Measurements from ENCODE around the gene SNRPE. TPM values are rescaled to one million over a fixed set of nuclear protein-coding genes. Genes with fewer than 3 reads are reported as not detected.

The SNRPE gene
- total RNA-seq, 1 experiment from 2014 or later, result 326 TPM

DNA sequence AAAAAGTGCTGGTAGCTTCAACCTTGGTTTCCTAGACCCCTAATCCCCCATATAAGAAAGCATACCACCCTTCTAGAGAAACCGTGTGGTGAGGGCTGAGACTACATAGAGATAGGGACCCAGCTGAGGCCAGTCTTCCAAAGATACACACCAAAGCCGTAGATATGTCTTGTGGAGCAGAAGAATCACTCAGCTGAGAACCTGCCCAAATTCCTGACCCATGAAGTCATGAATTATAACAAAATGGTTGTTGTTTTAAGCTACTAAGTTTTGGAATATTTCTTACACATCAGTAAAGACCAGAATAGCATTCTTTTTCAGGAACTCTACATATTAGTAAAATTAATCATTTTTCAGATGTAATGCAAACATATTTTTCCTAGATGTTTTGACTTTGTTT lies 3.3 kb upstream of the SNRPE start:
- Histone ChIP-seq H2BK12ac (ENCODE audit: insufficient read length, low read depth, low read length) (no peak overlapping the region), H2AK5ac (ENCODE audit: insufficient read length, low read length) (no peak overlapping the region), H3K4ac (ENCODE audit: low read depth, low read length) (no peak overlapping the region), H3K56ac (ENCODE audit: insufficient read length, low read depth, low read length) (no peak overlapping the region), H3K4me2 (ENCODE audit: insufficient read depth, insufficient read length, low read length) (no peak overlapping the region), H3K79me1 (ENCODE audit: insufficient read depth, low read depth, low read length, poor library complexity, severe bottlenecking) (no peaks in the 10 kb centered on the region), H3K4me1 (ENCODE audit: insufficient read depth, low read length) (peaks cover 2% of the 10 kb centered on the region; the same call in 1 of the 2 replicates), H3K9ac (ENCODE audit: extremely low read depth, insufficient read length, low read length) (no peak overlapping the region), H2AFZ (ENCODE audit: low read length) (no peak overlapping the region), H2BK5ac (ENCODE audit: insufficient read length, low read length) (no peak overlapping the region), H3K23ac (ENCODE audit: insufficient read length, low read depth, low read length) (no peak overlapping the region), H3K27me3 (ENCODE audit: insufficient read depth, low read length) (no peaks in the 10 kb centered on the region), H4K91ac (ENCODE audit: insufficient read length, low read depth, low read length) (no peak overlapping the region), H2BK15ac (ENCODE audit: low read depth, low read length) (no peak overlapping the region), H3K23me2 (ENCODE audit: insufficient read length, low read depth, low read length, poor library complexity, severe bottlenecking) (peaks cover 3% of the 10 kb centered on the region), H3K18ac (ENCODE audit: insufficient read length, low read depth, low read length) (no peak overlapping the region), H3K14ac (ENCODE audit: insufficient read depth, low read length) (no peak overlapping the region), H2BK20ac (ENCODE audit: low read depth, low read length, poor library complexity, severe bottlenecking) (no peak overlapping the region), H4K20me1 (ENCODE audit: control insufficient read depth, insufficient read depth, insufficient read length) (no peaks in the 10 kb centered on the region), H4K8ac (replicated peaks; ENCODE audit: insufficient read length, low read depth, low read length) (no peak overlapping the region), H4K5ac (ENCODE audit: insufficient read length, low read depth, low read length) (no peak overlapping the region), H3T11ph (ENCODE audit: low read length) (no peak overlapping the region), H2BK120ac (ENCODE audit: low read depth, low read length, poor library complexity, severe bottlenecking) (no peak overlapping the region), H3K79me2 (ENCODE audit: insufficient read depth, low read length) (peaks cover 8% of the 10 kb centered on the region; the same call in 1 of the 2 replicates), H3K9me3 (ENCODE audit: control insufficient read depth, low read depth, low read length) (no peaks in the 10 kb centered on the region), H3K27ac (ENCODE audit: insufficient read length, low read depth, low read length) (no peak overlapping the region)
- H3K4me3 Mint-ChIP-seq, result no peak overlapping the region
- no CpG with 5 or more reads among the region's 2 CpGs for WGBS (ENCODE audit: extremely low coverage, insufficient read length, low lambda C conversion rate)
- TF ChIP-seq, protein P1, sequence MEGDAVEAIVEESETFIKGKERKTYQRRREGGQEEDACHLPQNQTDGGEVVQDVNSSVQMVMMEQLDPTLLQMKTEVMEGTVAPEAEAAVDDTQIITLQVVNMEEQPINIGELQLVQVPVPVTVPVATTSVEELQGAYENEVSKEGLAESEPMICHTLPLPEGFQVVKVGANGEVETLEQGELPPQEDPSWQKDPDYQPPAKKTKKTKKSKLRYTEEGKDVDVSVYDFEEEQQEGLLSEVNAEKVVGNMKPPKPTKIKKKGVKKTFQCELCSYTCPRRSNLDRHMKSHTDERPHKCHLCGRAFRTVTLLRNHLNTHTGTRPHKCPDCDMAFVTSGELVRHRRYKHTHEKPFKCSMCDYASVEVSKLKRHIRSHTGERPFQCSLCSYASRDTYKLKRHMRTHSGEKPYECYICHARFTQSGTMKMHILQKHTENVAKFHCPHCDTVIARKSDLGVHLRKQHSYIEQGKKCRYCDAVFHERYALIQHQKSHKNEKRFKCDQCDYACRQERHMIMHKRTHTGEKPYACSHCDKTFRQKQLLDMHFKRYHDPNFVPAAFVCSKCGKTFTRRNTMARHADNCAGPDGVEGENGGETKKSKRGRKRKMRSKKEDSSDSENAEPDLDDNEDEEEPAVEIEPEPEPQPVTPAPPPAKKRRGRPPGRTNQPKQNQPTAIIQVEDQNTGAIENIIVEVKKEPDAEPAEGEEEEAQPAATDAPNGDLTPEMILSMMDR (conservative IDR thresholded peaks at IDR 0.05), result no peak
- peaks cover 3 to 23% (median 18%) of the 10 kb centered on the region in 3 experiments; a peak in 5 of 7 replicates for H3K36me3 Mint-ChIP-seq (ENCODE audit: insufficient read depth in 1 of 3, low read depth in 3 of 3)
- H3K27ac Mint-ChIP-seq, result no peak overlapping the region
- H3K4me1 Mint-ChIP-seq, result peaks cover 5 to 11% of the 10 kb centered on the region in 2 experiments; a peak in 3 of 4 replicates
- no peak for DNase-seq
- H3K9me3 Mint-ChIP-seq, result no peaks in the 10 kb centered on the region
- H3K27me3 Mint-ChIP-seq (ENCODE audit: low read depth), result no peaks in the 10 kb centered on the region; the same call in 1 of the 2 replicates

Data from H9 (cell line).